ENCODE data around the gene NLGN1. TPM values are rescaled to one million over a fixed set of nuclear protein-coding genes. Genes with fewer than 3 reads are reported as not detected.

The NLGN1 gene
- total and polyA plus RNA-seq, 9 of the 15 experiments (the other 6 are each of a cell fraction or from before 2014, with no cell fraction given): under 0.01 to 0.01 TPM; not detected in 7

DNA sequence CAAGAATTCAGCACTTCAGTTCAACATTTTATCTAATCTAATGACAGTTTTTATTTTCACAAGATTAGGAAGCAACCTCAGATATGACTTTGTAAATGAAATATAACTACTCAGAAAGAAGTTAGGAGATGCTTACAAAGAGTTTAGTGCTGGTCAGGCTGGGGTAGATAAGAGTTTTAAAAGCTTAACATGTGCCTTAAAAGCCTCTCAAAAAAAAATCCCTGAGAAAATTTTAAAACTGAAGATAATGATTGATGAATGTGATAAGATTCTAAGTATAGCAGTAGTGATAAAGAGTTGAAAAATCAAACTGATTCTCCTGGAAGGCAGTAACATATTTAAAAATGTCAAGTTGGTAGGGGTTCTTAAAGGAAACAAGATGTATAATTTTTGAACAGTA is 478.2 kb downstream of the NLGN1 start:
- ATAC-seq (no peak), FAIRE-seq (no peak), DNase-seq (ENCODE audit: extremely low read depth in 1 of 4, low spot score in 3 of 4) (no peak)
- Histone ChIP-seq H3K36me3 (ENCODE audit: control insufficient read depth, insufficient read depth, low read length) (no peaks in the 10 kb centered on the region), H3K79me2 (ENCODE audit: control insufficient read depth, insufficient read depth, low read length) (no peaks in the 10 kb centered on the region), H3K9ac (ENCODE audit: insufficient read depth in 1 of 2, low read depth in 2 of 2, low read length in 2 of 2) (no peak overlapping the region), H4K20me1 (replicated peaks; ENCODE audit: control insufficient read depth, insufficient read depth, low read length) (no peaks in the 10 kb centered on the region), H3K4me3 (no peak overlapping the region), H2AFZ (ENCODE audit: low read depth, low read length) (no peak overlapping the region), H3K27ac (ENCODE audit: extremely low read depth, low read depth, low read length) (no peak overlapping the region), H3K4me2 (ENCODE audit: insufficient read depth, low read length) (no peak overlapping the region), H3K4me1 (replicated peaks in 1 of 2; ENCODE audit: control insufficient read depth in 2 of 2, insufficient read depth in 2 of 2, low read length in 2 of 2) (no peaks in the 10 kb centered on the region), H3K9me3 (replicated peaks; ENCODE audit: control insufficient read depth, insufficient read depth, low read depth, low read length) (no peaks in the 10 kb centered on the region), H3K9me1 (ENCODE audit: control insufficient read depth, insufficient read depth, low read length) (no peaks in the 10 kb centered on the region), H3K27me3 (ENCODE audit: control insufficient read depth in 2 of 2, insufficient read depth in 2 of 2, low read length in 2 of 2) (no peaks in the 10 kb centered on the region)
- in situ Hi-C loops (cut with MboI) (no loop called here), intact Hi-C loops (cut with micrococcal nuclease) (no loop called here)
- BruUV-seq (replicated peaks): no TSS peak
- CTCF ChIA-PET (ENCODE audit: low intra/inter-chr PET ratio): no interaction called here
- POLR2A ChIA-PET: no interaction called here
- TF ChIP-seq ATF3 (IDR thresholded peaks at IDR 0.05): no peak
- no peak for TF ChIP-seq ATF3 (CRISPR knock-in tag; conservative IDR thresholded peaks at IDR 0.05)
- TF ChIP-seq, protein P1, sequence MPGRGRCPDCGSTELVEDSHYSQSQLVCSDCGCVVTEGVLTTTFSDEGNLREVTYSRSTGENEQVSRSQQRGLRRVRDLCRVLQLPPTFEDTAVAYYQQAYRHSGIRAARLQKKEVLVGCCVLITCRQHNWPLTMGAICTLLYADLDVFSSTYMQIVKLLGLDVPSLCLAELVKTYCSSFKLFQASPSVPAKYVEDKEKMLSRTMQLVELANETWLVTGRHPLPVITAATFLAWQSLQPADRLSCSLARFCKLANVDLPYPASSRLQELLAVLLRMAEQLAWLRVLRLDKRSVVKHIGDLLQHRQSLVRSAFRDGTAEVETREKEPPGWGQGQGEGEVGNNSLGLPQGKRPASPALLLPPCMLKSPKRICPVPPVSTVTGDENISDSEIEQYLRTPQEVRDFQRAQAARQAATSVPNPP (IDR thresholded peaks at IDR 0.05; ENCODE audit: borderline replicate concordance, insufficient read depth, insufficient read length): no peak
- TF ChIP-seq NEUROD1 (IDR thresholded peaks at IDR 0.05; ENCODE audit: borderline replicate concordance, low read depth, low read length, partially characterized antibody): no peak
- TF ChIP-seq KDM2B (CRISPR knock-in tag; IDR thresholded peaks at IDR 0.05): no peak
- no peak for TF ChIP-seq KDM5B (IDR thresholded peaks at IDR 0.05; ENCODE audit: insufficient replicate concordance, low read depth, low read length)
- TF ChIP-seq NFXL1 (CRISPR knock-in tag; IDR thresholded peaks at IDR 0.05): no peak
- TF ChIP-seq, protein P2, sequence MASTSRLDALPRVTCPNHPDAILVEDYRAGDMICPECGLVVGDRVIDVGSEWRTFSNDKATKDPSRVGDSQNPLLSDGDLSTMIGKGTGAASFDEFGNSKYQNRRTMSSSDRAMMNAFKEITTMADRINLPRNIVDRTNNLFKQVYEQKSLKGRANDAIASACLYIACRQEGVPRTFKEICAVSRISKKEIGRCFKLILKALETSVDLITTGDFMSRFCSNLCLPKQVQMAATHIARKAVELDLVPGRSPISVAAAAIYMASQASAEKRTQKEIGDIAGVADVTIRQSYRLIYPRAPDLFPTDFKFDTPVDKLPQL (IDR thresholded peaks at IDR 0.05; ENCODE audit: extremely low read depth, insufficient read length): no peak
- no peak for TF ChIP-seq CBFA2T3 (IDR thresholded peaks at IDR 0.05)
- TF ChIP-seq ZEB2 (IDR thresholded peaks at IDR 0.05): no peak
- TF ChIP-seq PHF21A (IDR thresholded peaks at IDR 0.05; ENCODE audit: borderline replicate concordance, low read depth): no peak
- TF ChIP-seq ZSCAN32 (CRISPR knock-in tag; IDR thresholded peaks at IDR 0.05): no peak
- no peak for TF ChIP-seq ZNF561 (CRISPR knock-in tag; conservative IDR thresholded peaks at IDR 0.05)
- no peak for TF ChIP-seq U2AF2 (optimal IDR thresholded peaks at IDR 0.05; ENCODE audit: low read depth, low read length)
